ENCODE data around the gene HSPB1.

HSPB1 gene

GRCh38 chr7:76302347-76303201 lies at the start of gene HSPB1:
Gene HSPB1 (plus strand): TSS chr7:76302673. CDS start chr7:76302713, 40 bp downstream.
- Histone ChIP-seq H3K9ac (peak within 1 kb of the TSS; percentile 76), H3K4me3 (IDR thresholded peaks at IDR 0.05; ENCODE audit: insufficient read depth, low read depth, low read length) (no peak within 1 kb of the TSS), H4K20me1 (ENCODE audit: insufficient read depth) (no peaks in the 10 kb centered on the region), H3K79me2 (ENCODE audit: insufficient read depth, low read depth) (peaks cover 20% of the 10 kb centered on the region), H3K4me2 (peak within 1 kb of the TSS; percentile 64), H2AFZ (ENCODE audit: low read depth) (peak within 1 kb of the TSS; percentile 61), H3K36me3 (ENCODE audit: insufficient read depth) (no peaks in the 10 kb centered on the region; the same call in 1 of the 2 replicates), H3K27ac (peak within 1 kb of the TSS; percentile 73), H3K4me1 (ENCODE audit: low read depth, poor library complexity, severe bottlenecking) (peaks cover 53% of the 10 kb centered on the region), H3K27me3 (ENCODE audit: insufficient read depth, low read depth) (no peaks in the 10 kb centered on the region)
- no peak for TF ChIP-seq CTCF (conservative IDR thresholded peaks at IDR 0.05; ENCODE audit: low read depth, low read length)

GRCh38 chr7:76254781-76255180 lies 47.7 kb upstream of the HSPB1 start:
- Histone ChIP-seq H2AFZ (ENCODE audit: low read depth) (no peak overlapping the region), H3K27me3 (ENCODE audit: insufficient read depth, low read depth) (peaks cover 8% of the 10 kb centered on the region; the same call in 1 of the 2 replicates), H3K79me2 (ENCODE audit: insufficient read depth, low read depth) (no peaks in the 10 kb centered on the region), H3K27ac (no peak overlapping the region), H3K4me3 (IDR thresholded peaks at IDR 0.05; ENCODE audit: insufficient read depth, low read depth, low read length) (no peak overlapping the region), H3K4me1 (ENCODE audit: low read depth, poor library complexity, severe bottlenecking) (no peaks in the 10 kb centered on the region), H3K36me3 (ENCODE audit: insufficient read depth) (no peaks in the 10 kb centered on the region), H3K9ac (no peak overlapping the region), H3K4me2 (no peak overlapping the region), H4K20me1 (ENCODE audit: insufficient read depth) (no peaks in the 10 kb centered on the region)
- no peak for TF ChIP-seq CTCF (conservative IDR thresholded peaks at IDR 0.05; ENCODE audit: low read depth, low read length)

- Histone ChIP-seq H3K36me3 (ENCODE audit: insufficient read depth) (no peaks in the 10 kb centered on the region), H3K4me1 (ENCODE audit: low read depth, poor library complexity, severe bottlenecking) (peaks cover 8% of the 10 kb centered on the region), H3K27ac (no peak overlapping the region), H3K79me2 (ENCODE audit: insufficient read depth, low read depth) (no peaks in the 10 kb centered on the region), H3K4me2 (no peak overlapping the region), H4K20me1 (ENCODE audit: insufficient read depth) (no peaks in the 10 kb centered on the region), H3K4me3 (IDR thresholded peaks at IDR 0.05; ENCODE audit: insufficient read depth, low read depth, low read length) (no peak overlapping the region), H3K27me3 (ENCODE audit: insufficient read depth, low read depth) (no peaks in the 10 kb centered on the region; the same call in 1 of the 2 replicates), H3K9ac (no peak overlapping the region), H2AFZ (ENCODE audit: low read depth) (no peak overlapping the region)
- no peak for TF ChIP-seq CTCF (conservative IDR thresholded peaks at IDR 0.05; ENCODE audit: low read depth, low read length)
Measured at GRCh38 chr7:76257973-76258372, 44.5 kb upstream of the HSPB1 start.

DNA sequence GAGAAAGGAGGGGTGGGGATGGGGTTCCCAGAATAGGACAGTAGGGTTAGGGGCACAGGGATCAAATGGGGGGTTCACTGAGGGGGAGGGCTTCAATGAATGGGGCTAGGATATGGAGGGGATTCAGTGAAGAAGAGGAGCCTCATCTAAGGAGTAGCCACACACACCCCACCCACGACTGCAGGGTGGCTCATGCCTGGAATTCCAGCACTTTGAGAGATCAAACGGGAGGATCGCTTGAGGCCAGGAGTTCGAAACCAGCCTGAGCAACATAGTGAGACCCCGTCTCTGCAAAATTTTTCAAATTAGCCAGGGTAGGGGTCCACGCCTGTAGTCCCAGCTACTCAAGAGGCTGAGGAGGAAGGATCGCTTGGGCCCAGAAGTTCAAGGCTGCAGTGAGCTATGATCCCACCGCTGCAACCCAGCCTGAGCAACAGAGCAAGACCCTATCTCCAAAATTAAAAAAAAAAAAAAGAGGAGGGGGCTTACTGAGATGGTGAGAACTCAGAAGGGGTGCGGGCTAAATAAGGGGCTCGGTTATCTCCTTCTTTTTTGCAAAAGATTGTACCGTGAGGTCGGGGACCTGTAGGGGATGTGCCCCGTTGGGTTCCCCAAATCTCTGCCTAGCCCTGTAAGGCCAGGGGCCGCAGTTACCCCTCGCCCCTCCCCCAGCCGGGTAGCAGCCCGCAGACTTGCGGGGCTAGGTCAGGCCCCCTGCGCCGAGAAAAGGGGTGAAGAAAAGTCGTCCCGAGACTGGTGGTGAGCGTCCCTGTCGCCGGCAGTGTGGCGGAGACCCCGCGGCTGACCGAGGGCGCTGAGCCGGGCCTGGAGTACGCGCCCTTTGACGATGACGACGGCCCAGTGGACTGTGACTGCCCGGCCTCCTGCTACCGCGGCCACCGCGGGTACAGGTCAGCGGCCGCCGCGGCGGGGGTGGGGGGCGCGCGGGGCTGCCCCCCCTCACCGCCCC lies 43.1 kb upstream of the HSPB1 start:
- peaks cover 8% of the 10 kb centered on the region for H3K4me1 ChIP-seq (ENCODE audit: low read depth, poor library complexity, severe bottlenecking)
- no peak overlapping the region for H2AFZ ChIP-seq (ENCODE audit: low read depth)
- H3K9ac ChIP-seq, result no peak overlapping the region
- no peaks in the 10 kb centered on the region for H3K79me2 ChIP-seq (ENCODE audit: insufficient read depth, low read depth)
- H3K27me3 ChIP-seq (ENCODE audit: insufficient read depth, low read depth), result no peaks in the 10 kb centered on the region; the same call in 1 of the 2 replicates
- H3K4me2 ChIP-seq, result no peak overlapping the region
- no peak overlapping the region for H3K27ac ChIP-seq
- H3K36me3 ChIP-seq (ENCODE audit: insufficient read depth), result no peaks in the 10 kb centered on the region
- TF ChIP-seq CTCF (conservative IDR thresholded peaks at IDR 0.05; ENCODE audit: low read depth, low read length), result no peak
- H3K4me3 ChIP-seq (IDR thresholded peaks at IDR 0.05; ENCODE audit: insufficient read depth, low read depth, low read length), result no peak overlapping the region
- H4K20me1 ChIP-seq (ENCODE audit: insufficient read depth), result no peaks in the 10 kb centered on the region
